ENCODE measurements around the gene ALDH1L1. TPM values are rescaled to one million over a fixed set of nuclear protein-coding genes. Genes with fewer than 3 reads are reported as not detected.

Gene ALDH1L1
- total and polyA plus RNA-seq, 2 of the 8 experiments (the other 6 are each of a cell fraction or from before 2014, with no cell fraction given), result 0.98 to 1.6 TPM

- no peak for TF ChIP-seq ATF3 (IDR thresholded peaks at IDR 0.05; ENCODE audit: insufficient read depth, low read depth, low read length)
- TF ChIP-seq POU5F1 (IDR thresholded peaks at IDR 0.05; ENCODE audit: low read depth, low read length), result no peak
- TF ChIP-seq EZH2 (IDR thresholded peaks at IDR 0.05; ENCODE audit: low read depth, low read length, severe bottlenecking), result no peak
Measured at GRCh38 chr3:126186271-126186670, 5.9 kb upstream of the ALDH1L1 start (continued).
